H9 (cell line): Measurements from ENCODE around the gene PGF. TPM values are rescaled to one million over a fixed set of nuclear protein-coding genes. Genes with fewer than 3 reads are reported as not detected.

ENCODE experiments used
- DNase-seq: peaks from one replicate; pipeline ENCODE4 v3.0.0-alpha.2; 2017
- H2AFZ ChIP-seq: one replicate; pipeline ENCODE4 v1.6.1; 2013; ENCODE audit warnings: mild to moderate bottlenecking, low read length, control low read depth, moderate library complexity
- H2AK5ac ChIP-seq: 2 replicates; pipeline ENCODE4 v1.6.1; 2013; ENCODE audit warnings: low read length, control low read depth, mixed read lengths; ENCODE audit not compliant: insufficient read length
- H2BK120ac ChIP-seq: one replicate; pipeline ENCODE4 v1.6.1; 2013; ENCODE audit warnings: low read depth, mild to moderate bottlenecking, low read length, control low read depth, inconsistent platforms; ENCODE audit not compliant: poor library complexity, severe bottlenecking
- H2BK12ac ChIP-seq: 2 replicates; pipeline ENCODE4 v1.6.1; 2013; ENCODE audit warnings: low read length, control low read depth, mixed read lengths, low read depth; ENCODE audit not compliant: insufficient read length
- H2BK15ac ChIP-seq: 2 replicates; pipeline ENCODE4 v1.6.1; 2013; ENCODE audit warnings: low read depth, low read length, control low read depth
- H2BK20ac ChIP-seq: one replicate; pipeline ENCODE4 v1.6.1; 2013; ENCODE audit warnings: low read depth, mild to moderate bottlenecking, low read length, control low read depth, inconsistent platforms; ENCODE audit not compliant: poor library complexity, severe bottlenecking
- H2BK5ac ChIP-seq: 2 replicates; pipeline ENCODE4 v1.6.1; 2013; ENCODE audit warnings: low read length, control low read depth, mixed read lengths; ENCODE audit not compliant: insufficient read length
- H3K14ac ChIP-seq: 2 replicates; pipeline ENCODE4 v1.6.1; 2013; ENCODE audit warnings: low read length, control low read depth; ENCODE audit not compliant: insufficient read depth
- H3K18ac ChIP-seq: 2 replicates; pipeline ENCODE4 v1.6.1; 2013; ENCODE audit warnings: low read depth, mild to moderate bottlenecking, mixed read lengths, low read length, control low read depth; ENCODE audit not compliant: insufficient read length
- H3K23ac ChIP-seq: 2 replicates; pipeline ENCODE4 v1.6.1; 2013; ENCODE audit warnings: low read length, control low read depth, mixed read lengths, low read depth; ENCODE audit not compliant: insufficient read length
- H3K23me2 ChIP-seq: 2 replicates; pipeline ENCODE4 v1.6.1; 2013; ENCODE audit warnings: low read depth, mild to moderate bottlenecking, mixed read lengths, low read length, control low read depth; ENCODE audit not compliant: insufficient read length, poor library complexity, severe bottlenecking
- H3K27ac ChIP-seq: 2 replicates; pipeline ENCODE4 v1.5.1; 2013; ENCODE audit warnings: low read length, control low read depth, mixed read lengths, low read depth; ENCODE audit not compliant: insufficient read length
- H3K27me3 ChIP-seq: 2 replicates; pipeline ENCODE4 v1.6.1; 2013; ENCODE audit warnings: low read length, control low read depth, inconsistent platforms; ENCODE audit not compliant: insufficient read depth
- H3K4ac ChIP-seq: 2 replicates; pipeline ENCODE4 v1.6.1; 2013; ENCODE audit warnings: low read depth, mild to moderate bottlenecking, control low read depth, inconsistent platforms, low read length, moderate library complexity
- H3K4me1 ChIP-seq: 2 replicates; pipeline ENCODE4 v1.6.1; 2013; ENCODE audit warnings: low read length, control low read depth, inconsistent platforms; ENCODE audit not compliant: insufficient read depth
- H3K4me2 ChIP-seq: 2 replicates; pipeline ENCODE4 v1.6.1; 2013; ENCODE audit warnings: low read length, control low read depth, mixed read lengths; ENCODE audit not compliant: insufficient read length, insufficient read depth
- H3K56ac ChIP-seq: 2 replicates; pipeline ENCODE4 v1.6.1; 2013; ENCODE audit warnings: low read depth, mild to moderate bottlenecking, mixed read lengths, low read length, control low read depth; ENCODE audit not compliant: insufficient read length
- H3K79me1 ChIP-seq: 2 replicates; pipeline ENCODE4 v1.6.1; 2013; ENCODE audit warnings: low read depth, mild to moderate bottlenecking, moderate library complexity, low read length, control low read depth, inconsistent platforms; ENCODE audit not compliant: insufficient read depth, poor library complexity, severe bottlenecking
- H3K79me2 ChIP-seq: 2 replicates; pipeline ENCODE4 v1.6.1; 2013; ENCODE audit warnings: low read length, control low read depth, inconsistent platforms; ENCODE audit not compliant: insufficient read depth
- H3K9ac ChIP-seq: 2 replicates; pipeline ENCODE4 v1.6.1; 2013; ENCODE audit warnings: low read length, control low read depth, mixed read lengths; ENCODE audit not compliant: insufficient read length; ENCODE audit errors: extremely low read depth
- H3K9me3 ChIP-seq: one replicate; pipeline ENCODE4 v1.6.1; 2013; ENCODE audit warnings: low read depth, low read length, inconsistent platforms; ENCODE audit not compliant: control insufficient read depth
- H3T11ph ChIP-seq: one replicate; pipeline ENCODE4 v1.6.1; 2013; ENCODE audit warnings: mild to moderate bottlenecking, low read length, control low read depth, inconsistent platforms
- H4K20me1 ChIP-seq: one replicate; pipeline ENCODE4 v1.6.1; 2013; ENCODE audit not compliant: control insufficient read depth, insufficient read length, insufficient read depth
- H4K5ac ChIP-seq: 2 replicates; pipeline ENCODE4 v1.6.1; 2013; ENCODE audit warnings: low read depth, mild to moderate bottlenecking, mixed read lengths, low read length, control low read depth; ENCODE audit not compliant: insufficient read length
- H4K8ac ChIP-seq: replicated peaks from 2 replicates; pipeline ENCODE4 v1.6.1; 2013; ENCODE audit warnings: low read length, control low read depth, mixed read lengths, low read depth; ENCODE audit not compliant: insufficient read length
- H4K91ac ChIP-seq: 2 replicates; pipeline ENCODE4 v1.6.1; 2013; ENCODE audit warnings: low read depth, mild to moderate bottlenecking, moderate library complexity, mixed read lengths, low read length, control low read depth; ENCODE audit not compliant: insufficient read length
- H3K27ac Mint-ChIP-seq, 3 experiments: 2 replicates in 2 of 3; 3 replicates in 1 of 3; pipeline ENCODE4 v1.8.0; 2020 to 2021; ENCODE audit warnings: mixed read lengths in 3 of 3, mild to moderate bottlenecking in 1 of 3, moderate library complexity in 1 of 3
- H3K27me3 Mint-ChIP-seq: 2 replicates; pipeline ENCODE4 v1.8.0; 2021; ENCODE audit warnings: low read depth, mild to moderate bottlenecking, moderate library complexity, mixed read lengths
- H3K36me3 Mint-ChIP-seq, 3 experiments: 2 replicates in 2 of 3; 3 replicates in 1 of 3; pipeline ENCODE4 v1.8.0; 2020 to 2021; ENCODE audit warnings: low read depth in 3 of 3, mixed read lengths in 3 of 3; ENCODE audit not compliant: insufficient read depth in 1 of 3
- H3K4me1 Mint-ChIP-seq, 2 experiments: 2 replicates each; pipeline ENCODE4 v1.8.0; 2020; ENCODE audit warnings: mixed read lengths in 2 of 2
- H3K4me3 Mint-ChIP-seq, 2 experiments: 2 replicates in 1 of 2; 3 replicates in 1 of 2; pipeline ENCODE4 v1.8.0; 2020 to 2021; ENCODE audit warnings: mild to moderate bottlenecking in 2 of 2, mixed read lengths in 2 of 2, moderate library complexity in 1 of 2
- H3K9me3 Mint-ChIP-seq, 2 experiments: 2 replicates in 1 of 2; 3 replicates in 1 of 2; pipeline ENCODE4 v1.8.0; 2020; ENCODE audit warnings: mild to moderate bottlenecking in 2 of 2, mixed read lengths in 2 of 2, moderate library complexity in 1 of 2
- CTCF ChIP-seq: fragments of 200-600 bp; sonication (generic); conservative IDR thresholded peaks from 3 replicates; pipeline ENCODE4 v1.8.0; 2021; ENCODE audit warnings: antibody characterized with exemption, mild to moderate bottlenecking
- WGBS: extraction: QIAGEN DNeasy Blood & Tissue Kit; methylation state at CpG from one replicate; pipeline ENCODE4 v1.1.7; 2013; ENCODE audit warnings: missing lambda C conversion rate, low lambda C conversion rate, mixed read lengths; ENCODE audit not compliant: insufficient read length; ENCODE audit errors: extremely low coverage; 5-methylcytosine and 5-hydroxymethylcytosine counted together
- total RNA-seq: library from RNA; stranded (reverse); gene quantifications from 2 replicates; pipeline ENCODE4 v1.2.1, GENCODE V29; 2021

The PGF gene
- total RNA-seq, 1 experiment from 2014 or later = 2.3 TPM

- peaks cover 6 to 11% of the 10 kb centered on the region in 2 experiments for H3K4me1 Mint-ChIP-seq
- no peaks in the 10 kb centered on the region for H3K36me3 Mint-ChIP-seq
- Histone ChIP-seq H2BK5ac (no peak overlapping the region), H4K8ac (no peak overlapping the region), H3K79me1 (no peaks in the 10 kb centered on the region), H3K14ac (no peak overlapping the region), H3K23ac (no peak overlapping the region), H3K9me3 (no peaks in the 10 kb centered on the region), H2AFZ (no peak overlapping the region), H3T11ph (no peak overlapping the region), H3K4me2 (no peak overlapping the region), H4K20me1 (no peaks in the 10 kb centered on the region), H3K79me2 (no peaks in the 10 kb centered on the region), H3K27ac (no peak overlapping the region), H3K18ac (no peak overlapping the region), H2BK120ac (no peak overlapping the region), H3K27me3 (no peaks in the 10 kb centered on the region), H3K9ac (no peak overlapping the region), H4K91ac (no peak overlapping the region), H2BK15ac (no peak overlapping the region), H3K4ac (no peak overlapping the region), H3K56ac (no peak overlapping the region), H4K5ac (no peak overlapping the region), H3K4me1 (no peaks in the 10 kb centered on the region), H2BK12ac (no peak overlapping the region), H3K23me2 (no peaks in the 10 kb centered on the region), H2AK5ac (no peak overlapping the region), H2BK20ac (no peak overlapping the region)
- TF ChIP-seq CTCF = no peak
- no peak overlapping the region for H3K27ac Mint-ChIP-seq
- WGBS = no CpG with 5 or more reads among the region's 4 CpGs
- DNase-seq = no peak
- no peak overlapping the region for H3K4me3 Mint-ChIP-seq
- no peaks in the 10 kb centered on the region for H3K9me3 Mint-ChIP-seq
- no peaks in the 10 kb centered on the region; the same call in 1 of the 2 replicates for H3K27me3 Mint-ChIP-seq
These were observed 9.5 kb upstream of the PGF start for GRCh38 chr14:74964787-74965485.
